ENCODE data around the gene FERMT3.

FERMT3 gene

GRCh38 chr11:64258946-64259532 lies 52.5 kb downstream of the FERMT3 start:
- FAIRE-seq (no peak), DNase-seq (ENCODE audit: insufficient read length, low spot score) (no peak)
- TF ChIP-seq POLR2A (IDR thresholded peaks at IDR 0.05; ENCODE audit: low read depth, low read length) = no peak

- DNase-seq (ENCODE audit: insufficient read length, low spot score) (no peak), FAIRE-seq (no peak)
- TF ChIP-seq POLR2A (IDR thresholded peaks at IDR 0.05; ENCODE audit: low read depth, low read length) = no peak
Observed at GRCh38 chr11:64259533-64260067, 53.1 kb downstream of the FERMT3 start.

GRCh38 chr11:64260147-64260708 lies 53.7 kb downstream of the FERMT3 start:
- no peak for TF ChIP-seq POLR2A (IDR thresholded peaks at IDR 0.05; ENCODE audit: low read depth, low read length)
- FAIRE-seq (no peak), DNase-seq (ENCODE audit: insufficient read length, low spot score) (no peak)

GRCh38 chr11:64261556-64262080 lies 55.1 kb downstream of the FERMT3 start:
- FAIRE-seq (no peak), DNase-seq (ENCODE audit: insufficient read length, low spot score) (no peak)
- no peak for TF ChIP-seq POLR2A (IDR thresholded peaks at IDR 0.05; ENCODE audit: low read depth, low read length)

GRCh38 chr11:64262271-64263002 lies 55.9 kb downstream of the FERMT3 start:
- no peak for DNase-seq (ENCODE audit: insufficient read length, low spot score)
- no peak for FAIRE-seq

GRCh38 chr11:64263021-64263946 lies 56.8 kb downstream of the FERMT3 start:
- TF ChIP-seq POLR2A (IDR thresholded peaks at IDR 0.05; ENCODE audit: low read depth, low read length) = no peak
- DNase-seq (ENCODE audit: insufficient read length, low spot score) (no peak), FAIRE-seq (no peak)

More at GRCh38 chr11:64262271-64263002, 55.9 kb downstream of the FERMT3 start:
- TF ChIP-seq POLR2A (IDR thresholded peaks at IDR 0.05; ENCODE audit: low read depth, low read length) = no peak

GRCh38 chr11:64263947-64264317 lies 57.4 kb downstream of the FERMT3 start:
- DNase-seq (ENCODE audit: insufficient read length, low spot score) (no peak), FAIRE-seq (no peak)
- TF ChIP-seq POLR2A (IDR thresholded peaks at IDR 0.05; ENCODE audit: low read depth, low read length) = no peak

- FAIRE-seq = no peak
- TF ChIP-seq POLR2A (IDR thresholded peaks at IDR 0.05; ENCODE audit: low read depth, low read length) = no peak
- no peak for DNase-seq (ENCODE audit: insufficient read length, low spot score)
Observed at GRCh38 chr11:64264371-64264852, 57.9 kb downstream of the FERMT3 start.

- no peak for TF ChIP-seq POLR2A (IDR thresholded peaks at IDR 0.05; ENCODE audit: low read depth, low read length)
- no peak for DNase-seq (ENCODE audit: insufficient read length, low spot score)
- FAIRE-seq = no peak
Observed at GRCh38 chr11:64265176-64266160, 58.9 kb downstream of the FERMT3 start.

GRCh38 chr11:64266339-64266738 lies 59.8 kb downstream of the FERMT3 start:
- FAIRE-seq (no peak), DNase-seq (ENCODE audit: insufficient read length, low spot score) (no peak)
- TF ChIP-seq POLR2A (IDR thresholded peaks at IDR 0.05; ENCODE audit: low read depth, low read length) = no peak

GRCh38 chr11:64267207-64267945 lies 60.9 kb downstream of the FERMT3 start:
- no peak for FAIRE-seq

More at GRCh38 chr11:64267207-64267945, 60.9 kb downstream of the FERMT3 start:
- TF ChIP-seq POLR2A (IDR thresholded peaks at IDR 0.05; ENCODE audit: low read depth, low read length) = no peak
- DNase-seq (ENCODE audit: insufficient read length, low spot score) = no peak
